OCI-LY1 (cell line): Measurements from ENCODE around the gene RHEB.

ENCODE experiments used
- H2AFZ ChIP-seq: fragments of 200-600 bp; sonication (generic), shearing (Covaris generic); 2 replicates; pipeline ENCODE4 v1.6.0; 2014; ENCODE audit warnings: antibody characterized with exemption, mild to moderate bottlenecking, low read length
- H3F3A ChIP-seq: fragments of 200-600 bp; sonication (generic), shearing (Covaris generic); 2 replicates; pipeline ENCODE4 v1.6.0; 2014; ENCODE audit warnings: mild to moderate bottlenecking, antibody characterized with exemption, low read length, moderate library complexity; ENCODE audit not compliant: insufficient read depth
- H3K27ac ChIP-seq: fragments of 200-600 bp; sonication (generic); 2 replicates; pipeline ENCODE4 v1.5.1; 2014; ENCODE audit warnings: low read length, mixed run types, mild to moderate bottlenecking, low read depth; ENCODE audit not compliant: poor library complexity, severe bottlenecking
- H3K27me3 ChIP-seq: fragments of 200-600 bp; sonication (generic); 2 replicates; pipeline ENCODE4 v1.6.0; 2014; ENCODE audit warnings: antibody characterized with exemption, mild to moderate bottlenecking, low read length, moderate library complexity; ENCODE audit not compliant: insufficient read depth
- H3K36me3 ChIP-seq: fragments of 200-600 bp; sonication (generic); 2 replicates; pipeline ENCODE4 v1.6.1; 2014; ENCODE audit warnings: mild to moderate bottlenecking, antibody characterized with exemption, low read length, moderate library complexity, mixed read lengths; ENCODE audit not compliant: insufficient read depth
- H3K4me1 ChIP-seq: fragments of 200-600 bp; sonication (generic); 2 replicates; pipeline ENCODE4 v1.5.1; 2014; ENCODE audit warnings: mild to moderate bottlenecking, low read length, moderate library complexity; ENCODE audit not compliant: insufficient read depth, severe bottlenecking
- H3K4me2 ChIP-seq: fragments of 200-600 bp; sonication (generic), shearing (Covaris generic); 2 replicates; pipeline ENCODE4 v1.6.1; 2014; ENCODE audit warnings: low read length
- H3K4me3 ChIP-seq: fragments of 200-600 bp; sonication (generic); 2 replicates; pipeline ENCODE4 v1.5.1; 2014; ENCODE audit warnings: low read length, low read depth, mild to moderate bottlenecking, mixed read lengths; ENCODE audit not compliant: poor library complexity, severe bottlenecking
- H3K79me2 ChIP-seq: fragments of 200-600 bp; shearing (Covaris generic); 2 replicates; pipeline ENCODE4 v1.6.1; 2016; ENCODE audit warnings: mixed run types, low read length, mixed read lengths; ENCODE audit not compliant: insufficient read depth
- H3K9ac ChIP-seq: fragments of 200-600 bp; sonication (generic), shearing (Covaris generic); 2 replicates; pipeline ENCODE4 v1.6.1; 2014; ENCODE audit warnings: mild to moderate bottlenecking, low read length, mixed read lengths
- H3K9me2 ChIP-seq: fragments of 200-600 bp; sonication (generic), shearing (Covaris generic); 2 replicates; pipeline ENCODE4 v1.6.1; 2014; ENCODE audit warnings: low read depth, mild to moderate bottlenecking, low read length, mixed read lengths
- H3K9me3 ChIP-seq: fragments of 200-600 bp; shearing (Covaris generic); 2 replicates; pipeline ENCODE4 v1.6.1; 2014; ENCODE audit warnings: low read length, mixed read lengths
- H4K20me1 ChIP-seq: fragments of 200-600 bp; sonication (generic), shearing (Covaris generic); 2 replicates; pipeline ENCODE4 v1.6.0; 2016; ENCODE audit warnings: mild to moderate bottlenecking, low read length; ENCODE audit not compliant: insufficient read depth
- EZH2 ChIP-seq: fragments of 200-600 bp; sonication (generic), shearing (Covaris generic); IDR thresholded peaks from 2 replicates; pipeline ENCODE4 v1.8.0; 2017; ENCODE audit warnings: borderline replicate concordance, mixed run types, mild to moderate bottlenecking, antibody characterized with exemption, low read length, moderate library complexity, mixed read lengths
- TF ChIP-seq, protein P1 (sequence below): fragments of 200-600 bp; sonication (generic), shearing (Covaris generic); IDR thresholded peaks from 2 replicates; pipeline ENCODE4 v1.5.1; 2017; ENCODE audit warnings: mild to moderate bottlenecking, antibody characterized with exemption, low read length, moderate library complexity, mixed read lengths

RHEB gene

DNA sequence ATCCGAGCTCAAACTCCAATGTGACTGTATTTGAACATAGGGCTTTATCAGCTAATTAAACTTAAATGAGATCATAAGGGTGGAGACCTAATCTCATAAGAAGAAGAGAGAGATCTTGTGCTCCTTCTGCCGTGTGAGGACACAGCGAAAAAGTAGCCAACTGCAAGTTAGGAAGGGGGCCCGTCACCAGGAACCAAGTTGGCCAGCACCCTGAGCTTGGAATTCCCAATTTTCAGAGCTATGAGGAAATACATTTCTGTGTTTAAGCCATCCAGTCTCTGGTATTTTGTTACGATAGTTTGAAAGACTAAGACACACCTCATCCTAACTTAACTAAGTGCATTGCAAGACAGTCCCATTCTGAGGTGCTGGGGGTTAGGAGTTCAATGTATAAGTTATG lies 95.8 kb downstream of the RHEB start:
- Histone ChIP-seq H3K36me3 (no peaks in the 10 kb centered on the region; the same call in 1 of the 2 replicates), H4K20me1 (no peaks in the 10 kb centered on the region), H3K4me1 (no peaks in the 10 kb centered on the region), H3K4me3 (no peak overlapping the region), H3K79me2 (no peaks in the 10 kb centered on the region), H3F3A (no peaks in the 10 kb centered on the region), H2AFZ (no peak overlapping the region), H3K27me3 (peaks cover 27% of the 10 kb centered on the region; the same call in 1 of the 2 replicates), H3K4me2 (no peak overlapping the region), H3K27ac (no peak overlapping the region), H3K9ac (no peak overlapping the region), H3K9me3 (peaks cover 11% of the 10 kb centered on the region), H3K9me2 (no peaks in the 10 kb centered on the region)
- TF ChIP-seq EZH2 = no peak
- TF ChIP-seq, protein P1, sequence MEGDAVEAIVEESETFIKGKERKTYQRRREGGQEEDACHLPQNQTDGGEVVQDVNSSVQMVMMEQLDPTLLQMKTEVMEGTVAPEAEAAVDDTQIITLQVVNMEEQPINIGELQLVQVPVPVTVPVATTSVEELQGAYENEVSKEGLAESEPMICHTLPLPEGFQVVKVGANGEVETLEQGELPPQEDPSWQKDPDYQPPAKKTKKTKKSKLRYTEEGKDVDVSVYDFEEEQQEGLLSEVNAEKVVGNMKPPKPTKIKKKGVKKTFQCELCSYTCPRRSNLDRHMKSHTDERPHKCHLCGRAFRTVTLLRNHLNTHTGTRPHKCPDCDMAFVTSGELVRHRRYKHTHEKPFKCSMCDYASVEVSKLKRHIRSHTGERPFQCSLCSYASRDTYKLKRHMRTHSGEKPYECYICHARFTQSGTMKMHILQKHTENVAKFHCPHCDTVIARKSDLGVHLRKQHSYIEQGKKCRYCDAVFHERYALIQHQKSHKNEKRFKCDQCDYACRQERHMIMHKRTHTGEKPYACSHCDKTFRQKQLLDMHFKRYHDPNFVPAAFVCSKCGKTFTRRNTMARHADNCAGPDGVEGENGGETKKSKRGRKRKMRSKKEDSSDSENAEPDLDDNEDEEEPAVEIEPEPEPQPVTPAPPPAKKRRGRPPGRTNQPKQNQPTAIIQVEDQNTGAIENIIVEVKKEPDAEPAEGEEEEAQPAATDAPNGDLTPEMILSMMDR = no peak

DNA sequence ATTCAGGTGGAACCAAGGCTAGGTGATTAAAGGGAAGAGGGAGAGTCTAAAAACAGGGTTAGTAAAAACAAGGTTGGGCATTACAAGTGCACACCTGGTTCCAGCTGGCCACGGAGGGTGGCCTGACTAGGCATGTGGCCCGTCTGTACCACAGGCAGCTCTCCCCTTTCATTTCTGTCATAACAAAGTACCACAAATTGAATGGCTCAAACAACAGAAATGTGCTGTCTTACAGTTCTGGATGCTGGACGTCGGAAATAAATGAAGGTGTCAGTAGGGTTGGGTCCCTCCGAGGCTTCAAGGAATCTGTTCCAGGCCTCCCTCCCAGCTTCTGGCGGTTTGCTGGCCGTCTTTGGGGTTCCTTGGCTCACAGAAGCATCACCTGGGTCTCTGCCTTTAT lies 96.5 kb downstream of the RHEB start:
- Histone ChIP-seq H3K79me2 (no peaks in the 10 kb centered on the region), H2AFZ (no peak overlapping the region), H3K27me3 (peaks cover 27% of the 10 kb centered on the region; the same call in 1 of the 2 replicates), H3K9ac (no peak overlapping the region), H3K9me2 (no peaks in the 10 kb centered on the region), H3K36me3 (no peaks in the 10 kb centered on the region; the same call in 1 of the 2 replicates), H3F3A (no peaks in the 10 kb centered on the region), H3K27ac (no peak overlapping the region), H3K9me3 (peaks cover 11% of the 10 kb centered on the region), H3K4me3 (no peak overlapping the region), H3K4me1 (no peaks in the 10 kb centered on the region), H3K4me2 (no peak overlapping the region), H4K20me1 (no peaks in the 10 kb centered on the region)
- TF ChIP-seq, protein P1 = no peak
- no peak for TF ChIP-seq EZH2

DNA sequence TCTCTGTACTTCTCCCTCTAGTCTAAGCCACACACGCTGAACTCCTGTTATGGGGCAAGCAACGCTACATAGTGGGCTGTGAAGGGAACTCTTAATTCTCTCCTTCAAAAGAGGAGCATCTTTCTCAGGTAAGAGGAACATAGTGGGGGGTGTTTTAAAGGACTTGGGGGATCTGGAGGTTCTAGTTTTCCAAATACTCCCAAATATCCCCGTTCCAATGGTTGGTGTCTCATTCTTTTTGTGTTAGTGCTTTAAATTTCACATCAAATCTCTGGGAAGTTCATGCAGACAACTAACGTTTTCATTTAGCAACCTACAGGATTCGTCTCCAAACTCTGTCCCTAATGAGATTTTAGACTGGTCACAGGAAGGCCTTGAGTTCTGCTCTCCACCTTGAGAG lies 97.5 kb downstream of the RHEB start:
- no peak overlapping the region for H2AFZ ChIP-seq
- H4K20me1 ChIP-seq = no peaks in the 10 kb centered on the region
- H3K9me2 ChIP-seq = no peaks in the 10 kb centered on the region
- H3K27ac ChIP-seq = no peak overlapping the region
- no peaks in the 10 kb centered on the region for H3K4me1 ChIP-seq
- H3K9me3 ChIP-seq = peaks cover 11% of the 10 kb centered on the region
- H3K4me2 ChIP-seq = no peak overlapping the region
- no peak overlapping the region for H3K4me3 ChIP-seq
- no peaks in the 10 kb centered on the region for H3F3A ChIP-seq
- TF ChIP-seq EZH2 = no peak
- TF ChIP-seq, protein P1 = no peak
- no peak overlapping the region for H3K9ac ChIP-seq
- H3K79me2 ChIP-seq = no peaks in the 10 kb centered on the region
- peaks cover 24% of the 10 kb centered on the region; the same call in 1 of the 2 replicates for H3K27me3 ChIP-seq
- no peaks in the 10 kb centered on the region; the same call in 1 of the 2 replicates for H3K36me3 ChIP-seq
